HL-60 (cell line): Measurements from ENCODE around the gene PCLO.

Experiments used
- CTCF ChIP-seq: IDR thresholded peaks from one replicate; pipeline ENCODE4 v1.5.1; 2011; ENCODE audit warnings: low read length, control low read depth, inconsistent platforms; ENCODE audit not compliant: insufficient read depth
- GABPA ChIP-seq: IDR thresholded peaks from 2 replicates; pipeline ENCODE4 v1.6.1; 2012; ENCODE audit warnings: low read depth
- POLR2AphosphoS5 ChIP-seq: IDR thresholded peaks from 2 replicates; pipeline ENCODE4 v1.6.1; 2012; ENCODE audit warnings: low read depth
- REST ChIP-seq: IDR thresholded peaks from 2 replicates; pipeline ENCODE4 v1.6.1; 2012; ENCODE audit warnings: low read depth; ENCODE audit not compliant: insufficient replicate concordance
- SPI1 ChIP-seq: IDR thresholded peaks from 2 replicates; pipeline ENCODE4 v1.6.1; 2012; ENCODE audit warnings: low read depth, mild to moderate bottlenecking, borderline replicate concordance

GRCh38 chr7:83142365-83142764, 20.3 kb downstream of the PCLO start:
- no peak for TF ChIP-seq POLR2AphosphoS5
- TF ChIP-seq GABPA, result no peak
- TF ChIP-seq REST, result no peak
- TF ChIP-seq CTCF, result no peak
- no peak for TF ChIP-seq SPI1
